GM23338 (cell line): ENCODE measurements around the gene SPINT1. TPM values are rescaled to one million over a fixed set of nuclear protein-coding genes. Genes with fewer than 3 reads are reported as not detected.

Experiments used
- ATAC-seq: fragments of 200-7000 bp; cut with Tn5 transposase; 3 replicates; pipeline ENCODE4 v1.9.1; 2020
- DNase-seq: peaks from one replicate; pipeline ENCODE4 v3.0.0-alpha.2; 2015; ENCODE audit warnings: low spot score
- H2AFZ ChIP-seq: fragments of 200-600 bp; sonication (generic); 2 replicates; pipeline ENCODE4 v1.8.0; 2016; ENCODE audit warnings: antibody characterized with exemption, mild to moderate bottlenecking, moderate library complexity
- H3F3A ChIP-seq: fragments of 200-600 bp; sonication (generic); replicated peaks from 2 replicates; pipeline ENCODE4 v1.8.0; 2017; ENCODE audit warnings: antibody characterized with exemption, mixed run types, low read depth
- H3K27ac ChIP-seq: fragments of 200-600 bp; sonication (generic); 2 replicates; pipeline ENCODE4 v1.6.1; 2016; ENCODE audit warnings: low read depth
- H3K27me3 ChIP-seq: fragments of 200-600 bp; sonication (generic); 2 replicates; pipeline ENCODE4 v1.8.0; 2016; ENCODE audit warnings: mild to moderate bottlenecking, mixed run types, moderate library complexity; ENCODE audit not compliant: insufficient read depth
- H3K36me3 ChIP-seq: fragments of 200-600 bp; sonication (generic); 2 replicates; pipeline ENCODE4 v1.8.0; 2016; ENCODE audit warnings: mild to moderate bottlenecking; ENCODE audit not compliant: insufficient read depth
- H3K4me1 ChIP-seq: fragments of 200-600 bp; sonication (generic); 2 replicates; pipeline ENCODE4 v1.8.0; 2016; ENCODE audit warnings: mild to moderate bottlenecking, moderate library complexity; ENCODE audit not compliant: insufficient read depth
- H3K4me2 ChIP-seq: fragments of 200-600 bp; sonication (generic); 2 replicates; pipeline ENCODE4 v1.7.1; 2017; ENCODE audit warnings: mixed run types
- H3K4me3 ChIP-seq: fragments of 200-600 bp; sonication (generic); 2 replicates; pipeline ENCODE4 v1.6.1; 2016; ENCODE audit warnings: mixed run types
- H3K79me2 ChIP-seq: fragments of 200-600 bp; sonication (generic); replicated peaks from 2 replicates; pipeline ENCODE4 v1.8.0; 2017; ENCODE audit warnings: mild to moderate bottlenecking; ENCODE audit not compliant: insufficient read depth
- H3K9me2 ChIP-seq: fragments of 200-600 bp; sonication (generic); 2 replicates; pipeline ENCODE4 v1.8.0; 2017; ENCODE audit not compliant: insufficient read depth
- H4K20me1 ChIP-seq: fragments of 200-600 bp; sonication (generic); replicated peaks from 2 replicates; pipeline ENCODE4 v1.8.0; 2017; ENCODE audit warnings: mild to moderate bottlenecking; ENCODE audit not compliant: insufficient read depth
- H3K27ac Mint-ChIP-seq: 2 replicates; pipeline ENCODE4 v1.8.0; 2020; ENCODE audit warnings: inconsistent platforms, mild to moderate bottlenecking, moderate library complexity, mixed read lengths
- H3K27me3 Mint-ChIP-seq: 3 replicates; pipeline ENCODE4 v1.8.0; 2022; ENCODE audit warnings: low read depth, mild to moderate bottlenecking, moderate library complexity, mixed read lengths, inconsistent platforms; ENCODE audit not compliant: insufficient read depth, poor library complexity
- H3K36me3 Mint-ChIP-seq: 3 replicates; pipeline ENCODE4 v1.8.0; 2021; ENCODE audit warnings: low read depth, mild to moderate bottlenecking, inconsistent platforms, moderate library complexity, mixed read lengths
- H3K4me1 Mint-ChIP-seq: 3 replicates; pipeline ENCODE4 v1.8.0; 2020; ENCODE audit warnings: mild to moderate bottlenecking, inconsistent platforms, mixed read lengths
- H3K4me3 Mint-ChIP-seq: 3 replicates; pipeline ENCODE4 v1.8.0; 2021; ENCODE audit warnings: moderate library complexity, mild to moderate bottlenecking, inconsistent platforms, mixed read lengths
- H3K9me3 Mint-ChIP-seq: 3 replicates; pipeline ENCODE4 v1.8.0; 2020; ENCODE audit warnings: moderate library complexity, mild to moderate bottlenecking, inconsistent platforms, mixed read lengths
- EZH2 ChIP-seq: fragments of 200-600 bp; sonication (generic); IDR thresholded peaks from one replicate; pipeline ENCODE4 v1.8.0; 2017; ENCODE audit warnings: antibody characterized with exemption, mild to moderate bottlenecking, low read depth; ENCODE audit not compliant: unreplicated experiment
- JUNB ChIP-seq: IDR thresholded peaks from one replicate; pipeline ENCODE4 v1.6.1; 2016; ENCODE audit warnings: antibody characterized with exemption; ENCODE audit not compliant: unreplicated experiment
- NANOG ChIP-seq: IDR thresholded peaks from 2 replicates; pipeline ENCODE4 v1.6.1; 2016; ENCODE audit warnings: antibody characterized with exemption, borderline replicate concordance
- REST ChIP-seq: IDR thresholded peaks from one replicate; pipeline ENCODE4 v1.6.1; 2018; ENCODE audit warnings: antibody characterized with exemption; ENCODE audit not compliant: unreplicated experiment
- STAT1 ChIP-seq: IDR thresholded peaks from one replicate; pipeline ENCODE4 v1.6.1; 2016; ENCODE audit warnings: antibody characterized with exemption; ENCODE audit not compliant: unreplicated experiment
- ZNF114 ChIP-seq: fragments of 250-450 bp; sonication (Bioruptor Pico); IDR thresholded peaks from 2 replicates; pipeline ENCODE4 v1.5.0; 2020; ENCODE audit warnings: mild to moderate bottlenecking, moderate library complexity
- ZNF462 ChIP-seq: fragments of 250-450 bp; sonication (Bioruptor Pico); IDR thresholded peaks from 2 replicates; pipeline ENCODE4 v1.5.0; 2020; ENCODE audit warnings: mild to moderate bottlenecking, moderate library complexity
- polyA plus RNA-seq: library from polyadenylated mRNA; unstranded; fragments of >200 nt; fragmentation: Nextera tagmentation; extraction: Ambion mirVana; gene quantifications from 2 replicates; pipeline ENCODE4 v1.2.1, GENCODE V29; 2016
- total RNA-seq: library from RNA; depleted of rRNA; stranded (reverse); fragments of >200 nt; shearing (Covaris generic); gene quantifications from 2 replicates; pipeline ENCODE4 v1.2.3, GENCODE V29; 2014

The SPINT1 gene
- total and polyA plus RNA-seq, 2 experiments from 2014 or later, result 41.3 to 253 TPM

DNA sequence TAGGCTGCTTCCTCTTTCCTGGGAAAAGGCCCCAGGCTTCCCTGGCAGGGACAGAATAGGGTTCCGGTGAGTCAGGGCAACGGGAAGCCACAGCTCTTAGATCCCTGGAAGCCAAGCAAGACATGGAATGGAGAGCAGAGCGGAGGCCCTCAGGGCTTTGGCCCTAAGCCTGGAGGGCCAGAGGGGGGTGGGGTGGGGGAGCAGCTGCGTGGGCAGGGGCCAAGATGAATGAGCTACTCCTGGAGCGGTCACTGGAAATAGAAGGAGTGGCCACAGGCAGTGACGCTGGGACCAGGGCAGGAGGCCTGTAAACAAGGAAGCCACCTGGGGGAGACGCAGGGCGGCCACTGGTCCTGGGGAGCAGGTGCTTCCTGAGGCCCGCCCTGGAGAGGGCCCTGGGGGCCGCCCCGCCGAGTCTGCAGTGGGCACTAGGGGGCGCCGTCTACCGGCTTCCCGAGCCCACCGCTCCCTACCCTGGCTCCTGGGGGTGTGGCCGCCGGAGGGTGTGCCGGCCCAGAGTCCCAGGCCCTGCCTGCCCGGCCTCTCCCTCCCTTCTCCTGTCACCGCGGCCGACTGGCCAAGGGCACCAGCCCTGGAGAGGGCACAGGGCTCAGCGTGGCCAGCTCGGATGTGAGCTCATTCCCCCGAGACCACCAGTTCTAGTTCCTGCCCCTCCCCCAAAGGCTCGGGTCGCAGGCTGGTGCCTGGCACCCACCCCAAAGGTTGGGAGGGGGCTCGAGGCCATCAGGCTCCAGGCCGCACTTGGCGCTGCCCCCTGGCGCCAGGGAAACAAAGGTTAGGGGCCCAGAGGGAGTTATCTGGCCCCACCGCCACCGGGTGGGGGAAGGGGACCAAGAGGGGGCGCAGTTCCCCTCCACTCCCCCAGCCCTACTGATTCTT, 62.5 kb downstream of the SPINT1 start (continued):
- TF ChIP-seq REST (no peak), JUNB (no peak), STAT1 (no peak), NANOG (no peak), ZNF114 (CRISPR knock-in tag) (no peak), EZH2 (no peak)

DNA sequence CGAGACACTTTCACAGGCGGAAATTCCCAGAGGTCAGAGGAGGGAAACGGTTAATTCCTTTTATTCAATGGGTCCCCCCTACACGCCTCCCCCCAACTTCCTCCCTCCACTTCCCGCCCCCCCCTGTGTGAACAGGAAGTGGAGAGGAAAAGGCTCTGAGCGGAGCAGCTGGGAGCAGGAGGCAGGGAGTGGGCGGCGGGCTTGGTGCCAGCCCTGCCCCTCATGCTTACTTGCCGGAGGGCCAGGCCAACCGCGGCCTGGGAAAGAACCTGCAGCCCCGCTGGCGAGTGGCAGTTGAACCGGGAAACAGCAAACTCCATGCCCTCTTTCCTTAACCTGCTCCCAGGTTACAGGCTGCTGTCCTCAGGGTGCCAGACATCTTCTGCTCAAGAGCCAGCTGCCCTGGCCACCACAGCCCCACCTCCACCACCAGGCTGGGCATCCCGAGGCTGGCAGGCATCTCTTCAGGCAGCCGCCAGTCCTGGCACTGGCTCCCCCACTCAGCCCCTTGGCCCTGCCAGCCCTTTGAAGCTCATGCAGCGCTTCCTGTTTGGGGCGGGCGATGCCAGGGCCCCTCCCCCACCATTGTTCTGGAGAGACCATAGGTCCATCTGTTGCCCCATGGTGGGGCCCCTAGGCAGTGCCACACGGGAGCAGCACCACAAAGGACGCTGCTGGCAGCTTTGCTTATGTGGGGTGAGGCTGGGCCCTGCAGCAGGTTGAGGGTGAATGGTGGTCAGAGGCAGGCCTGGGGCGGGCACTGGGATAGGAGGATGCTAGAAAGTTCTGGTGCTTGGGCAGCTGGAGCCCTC, 63.3 kb downstream of the SPINT1 start:
- peak overlapping the region; percentile 64; the same call in 2 of the 3 replicates for H3K4me3 Mint-ChIP-seq
- H3K4me3 ChIP-seq, result peak overlapping the region; percentile 71
- no peaks in the 10 kb centered on the region for H3K9me3 Mint-ChIP-seq
- H3K36me3 ChIP-seq, result no peaks in the 10 kb centered on the region
- no peaks in the 10 kb centered on the region for H3K79me2 ChIP-seq
- peaks cover 29% of the 10 kb centered on the region for H3K36me3 Mint-ChIP-seq
- no peak overlapping the region for H3K27ac Mint-ChIP-seq
- H3K4me1 ChIP-seq, result peaks cover 27% of the 10 kb centered on the region
- H3K4me2 ChIP-seq, result peak overlapping the region; percentile 95
- ATAC-seq (peak; percentile 3), DNase-seq (no peak)
- H2AFZ ChIP-seq, result peak overlapping the region; percentile 72; the same call in 1 of the 2 replicates
- no peak overlapping the region for H3K27ac ChIP-seq
- H4K20me1 ChIP-seq, result peaks cover 7% of the 10 kb centered on the region
- peaks cover 39% of the 10 kb centered on the region for H3K4me1 Mint-ChIP-seq
- H3K27me3 ChIP-seq, result no peaks in the 10 kb centered on the region
- H3K9me2 ChIP-seq, result no peaks in the 10 kb centered on the region
- H3K27me3 Mint-ChIP-seq, result peaks cover 22% of the 10 kb centered on the region
- H3F3A ChIP-seq, result peaks cover 18% of the 10 kb centered on the region; the same call in 1 of the 2 replicates
- TF ChIP-seq NANOG, result no peak
- no peak for TF ChIP-seq REST
- TF ChIP-seq ZNF462 (CRISPR knock-in tag), result no peak
